HepG2 (cell line): Measurements from ENCODE around the gene LEF1. TPM values are rescaled to one million over a fixed set of nuclear protein-coding genes. Genes with fewer than 3 reads are reported as not detected.

Experiments used
- ATAC-seq: fragments of 200-7000 bp; cut with Tn5 transposase; 3 replicates; pipeline ENCODE4 v1.9.1; 2020; ENCODE audit warnings: mild to moderate bottlenecking, moderate library complexity
- BruUV-seq: library from RNA; stranded (reverse); fragments of 400-500 nt; replicated peaks from 2 replicates; lab custom pipeline; 2021; lab: Mats Ljungman, UMichigan
- CTCF ChIA-PET: fragments of 300-600 bp; formaldehyde crosslinking; extraction: SDS; loops from one replicate; lab custom pipeline; 2021; ENCODE audit warnings: low total read pairs, inconsistent platforms, low intra/inter-chr PET ratio; lab: Yijun Ruan, JAX
- POLR2A ChIA-PET: fragments of 350-600 bp; sonication (Branson Sonifier 250); formaldehyde crosslinking; loops from one replicate; lab custom pipeline; 2020; ENCODE audit warnings: antibody characterized with exemption, inconsistent platforms; lab: Yijun Ruan, JAX
- DNase-seq: peaks from one replicate; pipeline ENCODE4 v3.0.0-alpha.2; 2015; ENCODE audit warnings: low spot score
- FAIRE-seq: peaks from 3 replicates; lab custom pipeline; 2011; peaks lifted over from hg19 to GRCh38; lab: Jason Lieb, UNC
- H2AFZ ChIP-seq: one replicate; pipeline ENCODE4 v1.6.1; 2011; ENCODE audit warnings: low read length, inconsistent platforms
- H3K27ac ChIP-seq: fragments of 300-600 bp; 3 replicates; pipeline ENCODE4 v1.8.0; 2011; ENCODE audit warnings: mixed run types, mild to moderate bottlenecking, mixed read lengths, low read length, inconsistent platforms; ENCODE audit not compliant: insufficient read depth; ENCODE audit errors: extremely low read length
- H3K27me3 ChIP-seq, 2 experiments: fragments of 200-600 bp in 1 of 2; 2 replicates in 1 of 2; 3 replicates in 1 of 2; pipeline versions ENCODE4 v1.6.0 to v1.8.0; 2011; ENCODE audit warnings: low read length in 2 of 2, mild to moderate bottlenecking in 2 of 2, moderate library complexity in 2 of 2, inconsistent platforms in 1 of 2; ENCODE audit not compliant: insufficient read depth in 2 of 2, control insufficient read depth in 1 of 2
- H3K36me3 ChIP-seq, 2 experiments: fragments of 200-600 bp in 1 of 2; replicated peaks in 1 of 2; 2 replicates in 1 of 2; 3 replicates in 1 of 2; pipeline versions ENCODE4 v1.5.1 to v1.8.0; 2011; ENCODE audit warnings: low read length in 2 of 2, inconsistent platforms in 1 of 2; ENCODE audit not compliant: insufficient read depth in 2 of 2, control insufficient read depth in 1 of 2
- H3K4me1 ChIP-seq: 2 replicates; pipeline ENCODE4 v1.5.1; 2012; ENCODE audit warnings: low read length, inconsistent platforms; ENCODE audit not compliant: insufficient read depth
- H3K4me2 ChIP-seq: 2 replicates; pipeline ENCODE4 v1.6.0; 2011; ENCODE audit warnings: low read depth, low read length, inconsistent platforms
- H3K4me3 ChIP-seq, 3 experiments: fragments of 200-600 bp in 1 of 3; sonication (generic), shearing (Covaris generic) in 1 of 3; replicated peaks in 1 of 3; 2 replicates each; pipeline ENCODE4 v1.5.1; 2011 to 2016; ENCODE audit warnings: low read length in 3 of 3, inconsistent platforms in 2 of 3, low read depth in 2 of 3, mild to moderate bottlenecking in 2 of 3, control low read depth in 1 of 3, mixed read lengths in 1 of 3; ENCODE audit not compliant: insufficient read depth in 1 of 3
- H3K79me2 ChIP-seq: one replicate; pipeline ENCODE4 v1.6.1; 2011; ENCODE audit warnings: low read length, inconsistent platforms; ENCODE audit not compliant: insufficient read depth
- H3K9ac ChIP-seq: 2 replicates; pipeline ENCODE4 v1.6.0; 2011; ENCODE audit warnings: mild to moderate bottlenecking, low read depth, low read length, inconsistent platforms; ENCODE audit not compliant: insufficient read depth
- H3K9me3 ChIP-seq: 2 replicates; pipeline ENCODE4 v1.5.1; 2012; ENCODE audit warnings: mild to moderate bottlenecking, low read length
- H4K20me1 ChIP-seq: 2 replicates; pipeline ENCODE4 v1.6.0; 2011; ENCODE audit warnings: inconsistent platforms, mild to moderate bottlenecking, low read length, moderate library complexity; ENCODE audit not compliant: insufficient read depth
- ESRRA ChIP-seq: sonication (generic); formaldehyde crosslinking; IDR thresholded peaks from 2 replicates; pipeline ENCODE4 v1.5.1; 2020; ENCODE audit warnings: mild to moderate bottlenecking, low read depth, missing genetic modification reagents
- NFE2L1 ChIP-seq: sonication (generic); formaldehyde crosslinking; IDR thresholded peaks from 2 replicates; pipeline ENCODE4 v1.4.0; 2020; ENCODE audit warnings: missing genetic modification reagents, mild to moderate bottlenecking, borderline replicate concordance
- NFIC ChIP-seq: IDR thresholded peaks from 2 replicates; pipeline ENCODE4 v1.6.1; 2012; ENCODE audit warnings: mild to moderate bottlenecking, low read length, inconsistent platforms
- SNAPC2 ChIP-seq: sonication (generic); formaldehyde crosslinking; IDR thresholded peaks from 2 replicates; pipeline ENCODE4 v1.8.1; 2022; ENCODE audit warnings: mild to moderate bottlenecking, missing genetic modification reagents
- in situ Hi-C: cut with HindIII; loops from 2 replicates; pipeline ENCODE4 v1.10.0; 2017; ENCODE audit warnings: low pct_unique_long_range_greater_than_20kb; ENCODE audit not compliant: extremely low pct_ligation_motif_present
- intact Hi-C: fragments of 100-400 bp; cut with micrococcal nuclease; formaldehyde crosslinking; loops from one replicate; pipeline ENCODE4 v1.10.0; 2022; ENCODE audit not compliant: unreplicated experiment
- polyA plus RNA-seq, 8 experiments: library from polyadenylated mRNA; depleted of rRNA in 3 of 8; stranded (reverse) in 7 of 8; unstranded in 1 of 8; fragments of >200 nt; fragmentation: Illumina TruSeq in 4 of 8; extraction: Trizol in 4 of 8; gene quantifications; 2 replicates each; pipeline versions ENCODE4 v1.2.1 to v1.2.3, GENCODE V29; 2011 to 2016; ENCODE audit warnings: low read depth in 4 of 8, missing spikeins in 1 of 8, mixed read lengths in 1 of 8; ENCODE audit not compliant: insufficient read depth in 1 of 8
- total RNA-seq, 5 experiments: library from RNA; depleted of rRNA; stranded (reverse); fragments of >200 nt; fragmentation: Illumina TruSeq; extraction: Trizol; gene quantifications; 2 replicates each; pipeline ENCODE4 v1.2.3, GENCODE V29; 2016; ENCODE audit warnings: low read depth in 1 of 5
- TF ChIP-seq, protein P1 (sequence below): sonication (generic); formaldehyde crosslinking; IDR thresholded peaks from 2 replicates; pipeline ENCODE4 v1.4.0; 2020; ENCODE audit warnings: low read depth, missing genetic modification reagents
- TF ChIP-seq, protein P2 (sequence below), 2 experiments: sonication (generic) in 1 of 2; formaldehyde crosslinking in 1 of 2; IDR thresholded peaks; 2 replicates each; pipeline versions ENCODE4 v1.4.0 to v1.6.1; 2016 to 2020; ENCODE audit warnings: borderline replicate concordance in 1 of 2, low read depth in 1 of 2, mild to moderate bottlenecking in 1 of 2, missing genetic modification reagents in 1 of 2
- TF ChIP-seq, protein P3 (sequence below): fragments of 450-650 bp; IDR thresholded peaks from 2 replicates; pipeline ENCODE4 v1.6.1; 2017; ENCODE audit warnings: mild to moderate bottlenecking

Gene LEF1
- total and polyA plus RNA-seq, 2 of the 13 experiments (the other 11 are each of a cell fraction or from before 2014, with no cell fraction given): 0.22 to 0.29 TPM

DNA sequence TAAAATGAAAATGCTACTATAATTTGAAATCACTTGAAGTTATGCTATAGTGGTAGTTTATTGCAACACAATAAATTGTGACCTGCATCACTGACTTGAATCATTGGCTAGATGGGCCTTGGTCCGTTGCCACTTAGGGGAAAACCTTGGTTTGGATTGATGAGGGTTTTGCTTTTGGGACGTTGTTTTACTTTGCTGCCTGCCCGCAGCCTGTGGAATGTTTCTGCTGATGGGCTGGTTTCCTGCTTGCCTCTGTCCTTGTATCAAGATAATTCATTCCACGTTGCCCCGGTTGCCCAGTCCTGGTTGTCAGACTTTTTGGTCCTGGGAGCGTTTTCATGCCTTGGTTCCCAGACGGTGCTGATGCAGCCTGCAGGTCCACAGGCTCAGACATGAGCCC, 160.7 kb downstream of the LEF1 start (continued):
- TF ChIP-seq, protein P1, sequence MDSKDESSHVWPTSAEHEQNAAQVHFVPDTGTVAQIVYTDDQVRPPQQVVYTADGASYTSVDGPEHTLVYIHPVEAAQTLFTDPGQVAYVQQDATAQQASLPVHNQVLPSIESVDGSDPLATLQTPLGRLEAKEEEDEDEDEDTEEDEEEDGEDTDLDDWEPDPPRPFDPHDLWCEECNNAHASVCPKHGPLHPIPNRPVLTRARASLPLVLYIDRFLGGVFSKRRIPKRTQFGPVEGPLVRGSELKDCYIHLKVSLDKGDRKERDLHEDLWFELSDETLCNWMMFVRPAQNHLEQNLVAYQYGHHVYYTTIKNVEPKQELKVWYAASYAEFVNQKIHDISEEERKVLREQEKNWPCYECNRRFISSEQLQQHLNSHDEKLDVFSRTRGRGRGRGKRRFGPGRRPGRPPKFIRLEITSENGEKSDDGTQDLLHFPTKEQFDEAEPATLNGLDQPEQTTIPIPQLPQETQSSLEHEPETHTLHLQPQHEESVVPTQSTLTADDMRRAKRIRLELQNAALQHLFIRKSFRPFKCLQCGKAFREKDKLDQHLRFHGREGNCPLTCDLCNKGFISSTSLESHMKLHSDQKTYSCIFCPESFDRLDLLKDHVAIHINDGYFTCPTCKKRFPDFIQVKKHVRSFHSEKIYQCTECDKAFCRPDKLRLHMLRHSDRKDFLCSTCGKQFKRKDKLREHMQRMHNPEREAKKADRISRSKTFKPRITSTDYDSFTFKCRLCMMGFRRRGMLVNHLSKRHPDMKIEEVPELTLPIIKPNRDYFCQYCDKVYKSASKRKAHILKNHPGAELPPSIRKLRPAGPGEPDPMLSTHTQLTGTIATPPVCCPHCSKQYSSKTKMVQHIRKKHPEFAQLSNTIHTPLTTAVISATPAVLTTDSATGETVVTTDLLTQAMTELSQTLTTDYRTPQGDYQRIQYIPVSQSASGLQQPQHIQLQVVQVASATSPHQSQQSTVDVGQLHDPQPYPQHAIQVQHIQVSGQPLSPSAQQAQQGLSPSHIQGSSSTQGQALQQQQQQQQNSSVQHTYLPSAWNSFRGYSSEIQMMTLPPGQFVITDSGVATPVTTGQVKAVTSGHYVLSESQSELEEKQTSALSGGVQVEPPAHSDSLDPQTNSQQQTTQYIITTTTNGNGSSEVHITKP: no peak
- no peak for TF ChIP-seq NFE2L1 (CRISPR knock-in tag)
- no peak for TF ChIP-seq NFIC
- TF ChIP-seq ESRRA (CRISPR knock-in tag): no peak
- no peak for TF ChIP-seq SNAPC2 (CRISPR knock-in tag)

DNA sequence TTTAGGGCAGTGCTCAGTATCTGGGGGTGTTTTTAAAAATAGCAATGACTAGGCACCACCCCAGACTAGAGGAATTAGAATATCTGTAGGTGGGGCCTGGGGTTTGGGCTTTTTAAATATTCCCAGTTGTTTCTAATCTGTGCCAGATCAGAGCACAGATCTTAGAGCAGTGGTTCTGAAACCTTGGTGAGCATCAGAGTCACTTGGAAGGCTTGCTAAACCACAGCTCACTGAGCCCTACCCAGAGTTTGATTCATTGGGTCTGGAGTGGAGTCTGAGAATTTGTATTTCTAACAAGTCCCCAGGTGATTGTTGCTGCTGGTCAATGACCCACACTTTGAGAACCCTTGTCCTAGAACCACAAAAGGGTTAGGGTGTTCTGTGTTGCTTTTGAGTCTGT, 162.4 kb downstream of the LEF1 start:
- in situ Hi-C loops (no loop called here), intact Hi-C loops (no loop called here)
- no TSS peak for BruUV-seq
- Histone ChIP-seq H3K36me3 (peaks cover 2 to 5% of the 10 kb centered on the region in 2 experiments; a peak in 2 of 5 replicates), H3K4me2 (no peak overlapping the region), H3K4me1 (peaks cover 11% of the 10 kb centered on the region), H3K9me3 (no peaks in the 10 kb centered on the region), H2AFZ (no peak overlapping the region), H3K9ac (no peak overlapping the region), H3K27ac (no peak overlapping the region), H4K20me1 (no peaks in the 10 kb centered on the region), H3K4me3 (no peak overlapping the region), H3K27me3 (no peaks in the 10 kb centered on the region), H3K79me2 (no peaks in the 10 kb centered on the region)
- ChIA-PET CTCF (no interaction called here), POLR2A (no interaction called here)
- no peak for DNase-seq
- no peak for FAIRE-seq
- TF ChIP-seq, protein P2, sequence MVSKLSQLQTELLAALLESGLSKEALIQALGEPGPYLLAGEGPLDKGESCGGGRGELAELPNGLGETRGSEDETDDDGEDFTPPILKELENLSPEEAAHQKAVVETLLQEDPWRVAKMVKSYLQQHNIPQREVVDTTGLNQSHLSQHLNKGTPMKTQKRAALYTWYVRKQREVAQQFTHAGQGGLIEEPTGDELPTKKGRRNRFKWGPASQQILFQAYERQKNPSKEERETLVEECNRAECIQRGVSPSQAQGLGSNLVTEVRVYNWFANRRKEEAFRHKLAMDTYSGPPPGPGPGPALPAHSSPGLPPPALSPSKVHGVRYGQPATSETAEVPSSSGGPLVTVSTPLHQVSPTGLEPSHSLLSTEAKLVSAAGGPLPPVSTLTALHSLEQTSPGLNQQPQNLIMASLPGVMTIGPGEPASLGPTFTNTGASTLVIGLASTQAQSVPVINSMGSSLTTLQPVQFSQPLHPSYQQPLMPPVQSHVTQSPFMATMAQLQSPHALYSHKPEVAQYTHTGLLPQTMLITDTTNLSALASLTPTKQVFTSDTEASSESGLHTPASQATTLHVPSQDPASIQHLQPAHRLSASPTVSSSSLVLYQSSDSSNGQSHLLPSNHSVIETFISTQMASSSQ (IDR thresholded peaks at IDR 0.05; ENCODE audit: low read depth): no peak
- TF ChIP-seq, protein P2 (CRISPR knock-in tag; IDR thresholded peaks at IDR 0.05; ENCODE audit: borderline replicate concordance): no peak
- TF ChIP-seq, protein P3, sequence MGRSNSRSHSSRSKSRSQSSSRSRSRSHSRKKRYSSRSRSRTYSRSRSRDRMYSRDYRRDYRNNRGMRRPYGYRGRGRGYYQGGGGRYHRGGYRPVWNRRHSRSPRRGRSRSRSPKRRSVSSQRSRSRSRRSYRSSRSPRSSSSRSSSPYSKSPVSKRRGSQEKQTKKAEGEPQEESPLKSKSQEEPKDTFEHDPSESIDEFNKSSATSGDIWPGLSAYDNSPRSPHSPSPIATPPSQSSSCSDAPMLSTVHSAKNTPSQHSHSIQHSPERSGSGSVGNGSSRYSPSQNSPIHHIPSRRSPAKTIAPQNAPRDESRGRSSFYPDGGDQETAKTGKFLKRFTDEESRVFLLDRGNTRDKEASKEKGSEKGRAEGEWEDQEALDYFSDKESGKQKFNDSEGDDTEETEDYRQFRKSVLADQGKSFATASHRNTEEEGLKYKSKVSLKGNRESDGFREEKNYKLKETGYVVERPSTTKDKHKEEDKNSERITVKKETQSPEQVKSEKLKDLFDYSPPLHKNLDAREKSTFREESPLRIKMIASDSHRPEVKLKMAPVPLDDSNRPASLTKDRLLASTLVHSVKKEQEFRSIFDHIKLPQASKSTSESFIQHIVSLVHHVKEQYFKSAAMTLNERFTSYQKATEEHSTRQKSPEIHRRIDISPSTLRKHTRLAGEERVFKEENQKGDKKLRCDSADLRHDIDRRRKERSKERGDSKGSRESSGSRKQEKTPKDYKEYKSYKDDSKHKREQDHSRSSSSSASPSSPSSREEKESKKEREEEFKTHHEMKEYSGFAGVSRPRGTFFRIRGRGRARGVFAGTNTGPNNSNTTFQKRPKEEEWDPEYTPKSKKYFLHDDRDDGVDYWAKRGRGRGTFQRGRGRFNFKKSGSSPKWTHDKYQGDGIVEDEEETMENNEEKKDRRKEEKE: no peak
- ATAC-seq: no peak
